Left cardiac atrium (tissue), 4 donors: ENCODE results near the gene RSPH9. TPM values are rescaled to one million over a fixed set of nuclear protein-coding genes. Genes with fewer than 3 reads are reported as not detected.

Source experiments
- ATAC-seq, 2 donors: fragments of 200-7000 bp; cut with Tn5 transposase; one replicate each; pipeline ENCODE4 v1.9.1; 2020; ENCODE audit warnings: mild to moderate bottlenecking in 2 of 2, moderate library complexity in 2 of 2
- DNase-seq: peaks from one replicate; pipeline ENCODE4 v3.0.0-alpha.2; 2020
- intact Hi-C, 2 donors: fragments of 100-400 bp; cut with DNase I; formaldehyde crosslinking; loops; one replicate each; pipeline versions ENCODE4 v1.14.1 to v1.15.1; 2022 to 2023
- total RNA-seq, 2 donors: library from RNA; stranded (reverse); fragmentation: NEBNext Ultra II Directional; extraction: Animal tissue kit (Norgen Biotek cat#: 25700); gene quantifications; one replicate each; pipeline ENCODE4 v1.2.1, GENCODE V29; 2021
- donor health status: DM: no; HTN: yes; CAD: no.
- donor health status: DM: no; HTN: yes; CAD: no; lungs with severe emphysema.
- donor health status: DM: yes; HTN: yes; CAD: no.
- donor health status: Dilated cardiomyopathy.

Gene RSPH9
- total RNA-seq, 2 donors from 2014 or later: 0.21 to 0.24 TPM

GRCh38 chr6:43702534-43703440, 58.0 kb downstream of the RSPH9 start:
- intact Hi-C loops: no loop called here
- DNase-seq: peak; percentile 97
- ATAC-seq: peak; percentile 95 to 97

GRCh38 chr6:43703512-43704429, 58.9 kb downstream of the RSPH9 start:
- no peak for ATAC-seq
- DNase-seq: no peak
- intact Hi-C loops: no loop called here

GRCh38 chr6:43705996-43706395, 61.2 kb downstream of the RSPH9 start:
- DNase-seq: no peak
- no peak for ATAC-seq
- intact Hi-C loops: no loop called here

- DNase-seq: no peak
- no peak for ATAC-seq
Measured at GRCh38 chr6:43706788-43707187, 62.0 kb downstream of the RSPH9 start.

GRCh38 chr6:43707269-43707668, 62.4 kb downstream of the RSPH9 start:
- no peak for DNase-seq

More at GRCh38 chr6:43706788-43707187, 62.0 kb downstream of the RSPH9 start:
- intact Hi-C loops: no loop called here

GRCh38 chr6:43707767-43708166, 62.9 kb downstream of the RSPH9 start:
- DNase-seq (no peak), ATAC-seq (no peak)
- intact Hi-C loops: no loop called here

More at GRCh38 chr6:43707269-43707668, 62.4 kb downstream of the RSPH9 start:
- intact Hi-C loops: no loop called here
- no peak for ATAC-seq

- DNase-seq (no peak), ATAC-seq (peak; percentile 57 to 93)
- intact Hi-C loops: no loop called here
Measured at GRCh38 chr6:43708860-43709653, 64.2 kb downstream of the RSPH9 start.

- intact Hi-C loops: no loop called here
- no peak for DNase-seq
- ATAC-seq: peak in 1 of 2 donors; percentile 47
Measured at GRCh38 chr6:43709654-43710303, 64.9 kb downstream of the RSPH9 start.

- intact Hi-C loops: no loop called here
Measured at GRCh38 chr6:43710576-43710975, 65.7 kb downstream of the RSPH9 start.

GRCh38 chr6:43712579-43712978, 67.7 kb downstream of the RSPH9 start:
- ATAC-seq (no peak), DNase-seq (no peak)

More at GRCh38 chr6:43710576-43710975, 65.7 kb downstream of the RSPH9 start:
- ATAC-seq (no peak), DNase-seq (no peak)

GRCh38 chr6:43713643-43714310, 68.9 kb downstream of the RSPH9 start:
- ATAC-seq: no peak
- intact Hi-C loops: no loop called here
- no peak for DNase-seq

More at GRCh38 chr6:43712579-43712978, 67.7 kb downstream of the RSPH9 start:
- intact Hi-C loops: no loop called here

- intact Hi-C loops: no loop called here
- no peak for DNase-seq
- ATAC-seq: peak in 1 of 2 donors; percentile 9
Measured at GRCh38 chr6:43714311-43715055, 69.6 kb downstream of the RSPH9 start.

GRCh38 chr6:43715056-43715788, 70.4 kb downstream of the RSPH9 start:
- intact Hi-C loops: no loop called here
- no peak for ATAC-seq
- no peak for DNase-seq

- DNase-seq (peak; percentile 63), ATAC-seq (peak; percentile 29 to 77)
Measured at GRCh38 chr6:43716099-43716498, 71.3 kb downstream of the RSPH9 start.

GRCh38 chr6:43717389-43717788, 72.6 kb downstream of the RSPH9 start:
- DNase-seq (no peak), ATAC-seq (no peak)
- intact Hi-C loops: no loop called here

More at GRCh38 chr6:43716099-43716498, 71.3 kb downstream of the RSPH9 start:
- intact Hi-C loops: no loop called here

- ATAC-seq: peak; percentile 67 to 90
- intact Hi-C loops: no loop called here
- peak; percentile 84 for DNase-seq
Measured at GRCh38 chr6:43717822-43718221, 73.0 kb downstream of the RSPH9 start.
